Activated naive CD8-positive, alpha-beta T cell treated with anti-CD3 and anti-CD28 coated beads for 36 hours (primary cell): ENCODE data around the gene ST3GAL2. TPM values are rescaled to one million over a fixed set of nuclear protein-coding genes. Genes with fewer than 3 reads are reported as not detected.
A peak's percentile ranks its signal among the peaks of the same experiment; 100 is the strongest.
"Not testable (repeated sequence)": the region's sequence is repeated elsewhere in the genome, so short reads cannot be mapped to it uniquely, and the experiment has no call there.

Experiments
- DNase-seq: peaks from one replicate; pipeline ENCODE4 v3.0.0; 2021
- H3K27ac Mint-ChIP-seq: one replicate; pipeline ENCODE4 v1.8.0; 2022; ENCODE audit warnings: mild to moderate bottlenecking, moderate library complexity, mixed read lengths
- H3K27me3 Mint-ChIP-seq: one replicate; pipeline ENCODE4 v1.8.0; 2022; ENCODE audit warnings: mild to moderate bottlenecking, mixed read lengths
- H3K36me3 Mint-ChIP-seq: one replicate; pipeline ENCODE4 v1.8.0; 2021; ENCODE audit warnings: mild to moderate bottlenecking, mixed read lengths
- H3K4me1 Mint-ChIP-seq: one replicate; pipeline ENCODE4 v1.8.0; 2021; ENCODE audit warnings: mixed read lengths
- H3K4me3 Mint-ChIP-seq: one replicate; pipeline ENCODE4 v1.8.0; 2022; ENCODE audit warnings: mild to moderate bottlenecking, moderate library complexity, mixed read lengths
- H3K9me3 Mint-ChIP-seq: one replicate; pipeline ENCODE4 v1.8.0; 2022; ENCODE audit warnings: mixed read lengths
- total RNA-seq, 2 experiments: library from RNA; stranded (reverse); gene quantifications; one replicate each; pipeline ENCODE4 v1.2.3, GENCODE V29; 2021

ST3GAL2 gene
- total RNA-seq, 2 experiments from 2014 or later = 21.5 to 23.3 TPM

DNA sequence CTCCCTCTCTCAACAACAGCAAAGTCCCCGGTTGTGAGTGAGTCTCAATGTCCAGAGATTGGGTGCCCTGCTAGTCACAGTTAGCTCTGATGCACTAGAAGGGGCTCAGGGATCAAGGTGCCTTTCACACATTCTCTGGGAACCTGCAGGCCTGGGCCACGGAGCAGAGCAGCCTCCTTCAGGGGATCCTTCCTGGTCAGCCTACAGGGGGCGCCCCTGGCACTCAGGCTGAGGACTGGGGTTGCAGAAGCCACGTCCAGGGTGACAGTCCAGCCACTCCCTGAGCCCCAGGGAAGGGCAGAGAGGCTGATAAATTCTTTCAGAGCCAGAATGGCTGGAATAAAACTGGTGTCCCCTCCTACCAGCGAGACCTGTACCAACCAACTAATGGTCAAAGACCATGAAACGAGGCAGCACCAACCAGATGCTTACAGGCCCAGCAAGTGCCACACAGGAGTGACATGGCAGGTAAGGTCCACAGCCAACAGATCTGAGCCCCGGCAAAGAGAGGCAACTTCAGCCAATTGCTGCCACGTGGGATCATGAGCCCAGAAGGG lies 43.5 kb downstream of the ST3GAL2 start:
- no peaks in the 10 kb centered on the region for H3K27me3 Mint-ChIP-seq
- H3K27ac Mint-ChIP-seq = no peak overlapping the region
- peak; percentile 71 for DNase-seq
- peaks cover 3% of the 10 kb centered on the region for H3K4me1 Mint-ChIP-seq
- no peak overlapping the region for H3K4me3 Mint-ChIP-seq
- H3K36me3 Mint-ChIP-seq = no peaks in the 10 kb centered on the region
- H3K9me3 Mint-ChIP-seq = no peaks in the 10 kb centered on the region

DNA sequence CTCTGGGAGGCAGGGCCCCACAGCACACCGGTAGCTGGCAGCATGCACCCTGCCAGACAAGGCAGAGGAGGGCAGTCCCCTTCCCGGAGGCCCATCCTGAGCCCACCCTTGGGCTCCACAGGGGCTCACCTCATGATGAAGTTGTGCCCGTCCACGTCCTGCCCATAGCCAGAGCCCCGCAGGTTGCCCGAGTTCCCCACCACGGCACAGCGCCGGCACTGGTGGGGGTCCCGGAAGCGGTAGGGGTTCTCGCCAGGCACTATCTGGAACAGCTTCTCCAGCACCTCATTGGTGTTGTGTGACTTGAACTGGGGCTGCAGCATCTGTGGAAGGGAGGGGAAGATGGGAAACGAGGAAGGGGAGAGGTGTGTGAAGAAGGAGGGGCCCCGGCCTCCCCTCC lies 44.0 kb downstream of the ST3GAL2 start:
- Mint-ChIP-seq H3K4me1 (peaks cover 3% of the 10 kb centered on the region), H3K4me3 (no peak overlapping the region), H3K27ac (no peak overlapping the region), H3K9me3 (no peaks in the 10 kb centered on the region), H3K36me3 (no peaks in the 10 kb centered on the region), H3K27me3 (no peaks in the 10 kb centered on the region)
- DNase-seq = no peak

DNA sequence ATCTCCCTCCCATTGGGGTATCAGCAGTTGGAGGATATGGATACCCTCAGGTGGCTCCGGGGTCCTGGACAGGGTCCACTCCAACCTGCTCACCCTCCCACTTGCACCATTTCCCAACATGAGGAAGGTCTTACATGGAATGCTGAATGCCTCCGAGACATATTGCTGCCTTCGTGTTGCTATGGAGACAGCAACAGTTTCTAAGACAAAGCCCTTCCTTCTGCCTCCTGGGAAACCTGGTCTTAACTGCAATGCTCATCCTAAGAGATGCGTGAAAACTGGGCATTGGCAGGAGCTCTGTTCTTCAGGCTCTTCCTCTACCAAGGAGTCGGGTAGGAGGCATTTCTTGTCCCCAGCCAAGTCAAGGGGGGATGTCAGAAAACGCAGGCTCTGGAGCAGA lies 45.2 kb downstream of the ST3GAL2 start:
- H3K27me3 Mint-ChIP-seq = no peaks in the 10 kb centered on the region
- H3K4me1 Mint-ChIP-seq = peaks cover 3% of the 10 kb centered on the region
- H3K9me3 Mint-ChIP-seq = no peaks in the 10 kb centered on the region
- DNase-seq = no peak
- no peaks in the 10 kb centered on the region for H3K36me3 Mint-ChIP-seq
- no peak overlapping the region for H3K4me3 Mint-ChIP-seq
- H3K27ac Mint-ChIP-seq = no peak overlapping the region

DNA sequence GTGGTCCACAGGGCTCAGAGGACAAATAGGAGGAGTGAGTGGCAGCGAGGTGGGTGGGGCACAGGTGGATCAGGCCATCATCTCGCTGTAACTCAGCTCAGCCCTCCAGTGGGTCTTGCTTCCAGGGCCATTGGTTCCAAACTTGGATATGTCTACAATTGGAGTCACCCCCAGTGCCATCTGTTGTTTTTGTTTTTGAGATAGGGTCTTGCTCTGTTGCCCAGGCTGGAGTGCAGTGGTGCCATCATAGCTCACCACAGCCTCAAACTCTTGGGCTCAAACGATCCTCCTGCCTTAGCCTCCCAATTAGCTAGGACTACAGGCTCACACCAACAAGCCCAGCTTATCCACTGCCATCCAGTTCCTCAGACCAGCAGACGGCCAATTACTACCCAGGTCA lies 46.3 kb downstream of the ST3GAL2 start:
- Mint-ChIP-seq H3K4me3 (no peak overlapping the region), H3K27ac (no peak overlapping the region), H3K36me3 (no peaks in the 10 kb centered on the region), H3K4me1 (peaks cover 3% of the 10 kb centered on the region), H3K27me3 (no peaks in the 10 kb centered on the region), H3K9me3 (no peaks in the 10 kb centered on the region)
- no peak for DNase-seq

DNA sequence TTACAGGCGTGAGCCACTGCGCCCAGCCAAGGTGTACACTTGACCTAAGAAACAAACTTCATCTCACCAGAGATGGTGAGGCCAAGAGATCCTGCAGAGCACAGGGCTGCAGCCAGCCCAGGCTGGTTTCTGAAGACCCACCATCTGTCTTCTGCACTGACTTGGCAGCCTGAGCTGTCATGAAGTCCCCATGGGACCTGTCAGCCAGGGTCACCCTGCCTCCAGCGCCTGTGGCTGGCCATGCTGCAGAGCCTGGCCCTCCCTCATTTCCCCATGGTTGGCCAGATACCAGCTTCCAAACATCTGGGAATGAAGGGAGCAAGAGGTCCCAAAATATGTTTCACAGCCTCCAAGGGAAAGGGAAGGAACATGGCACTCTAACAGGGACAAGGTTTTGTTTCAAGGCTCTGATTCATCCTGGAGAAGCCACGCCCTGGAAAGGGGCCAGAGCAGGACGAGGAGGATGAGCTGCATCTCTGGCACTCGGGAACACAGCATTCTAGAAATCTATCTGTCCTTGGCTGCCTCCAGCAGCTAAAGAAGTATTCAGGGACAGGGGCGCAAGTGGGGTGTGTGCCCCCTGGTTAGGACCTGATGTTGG lies 46.9 kb downstream of the ST3GAL2 start:
- Mint-ChIP-seq H3K4me1 (peaks cover 3% of the 10 kb centered on the region), H3K9me3 (no peaks in the 10 kb centered on the region), H3K27ac (no peak overlapping the region), H3K4me3 (no peak overlapping the region), H3K27me3 (no peaks in the 10 kb centered on the region), H3K36me3 (no peaks in the 10 kb centered on the region)
- no peak for DNase-seq

DNA sequence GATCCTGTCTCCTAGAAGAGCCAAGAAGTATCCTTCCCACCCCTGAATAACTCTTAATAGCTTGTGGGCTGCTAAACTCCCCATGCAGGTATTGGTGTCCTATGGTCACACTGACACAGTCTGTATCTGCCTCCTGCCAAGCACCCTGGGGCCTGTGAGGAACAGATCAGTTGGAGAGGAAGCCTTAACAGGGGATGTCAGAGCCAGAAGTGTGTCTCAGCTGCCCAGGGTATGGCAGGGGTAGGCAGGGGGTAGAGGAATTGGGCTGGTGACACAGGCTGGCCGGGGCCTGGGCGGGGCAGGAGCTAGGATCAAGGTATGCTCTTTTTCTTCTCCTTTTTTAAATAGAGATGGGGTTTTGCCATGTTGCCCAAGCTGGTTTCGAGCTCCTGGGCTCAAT lies 47.5 kb downstream of the ST3GAL2 start:
- no peak overlapping the region for H3K4me3 Mint-ChIP-seq
- H3K4me1 Mint-ChIP-seq = peaks cover 3% of the 10 kb centered on the region
- no peaks in the 10 kb centered on the region for H3K9me3 Mint-ChIP-seq
- H3K27ac Mint-ChIP-seq = no peak overlapping the region
- no peaks in the 10 kb centered on the region for H3K27me3 Mint-ChIP-seq
- DNase-seq = no peak
- H3K36me3 Mint-ChIP-seq = no peaks in the 10 kb centered on the region

DNA sequence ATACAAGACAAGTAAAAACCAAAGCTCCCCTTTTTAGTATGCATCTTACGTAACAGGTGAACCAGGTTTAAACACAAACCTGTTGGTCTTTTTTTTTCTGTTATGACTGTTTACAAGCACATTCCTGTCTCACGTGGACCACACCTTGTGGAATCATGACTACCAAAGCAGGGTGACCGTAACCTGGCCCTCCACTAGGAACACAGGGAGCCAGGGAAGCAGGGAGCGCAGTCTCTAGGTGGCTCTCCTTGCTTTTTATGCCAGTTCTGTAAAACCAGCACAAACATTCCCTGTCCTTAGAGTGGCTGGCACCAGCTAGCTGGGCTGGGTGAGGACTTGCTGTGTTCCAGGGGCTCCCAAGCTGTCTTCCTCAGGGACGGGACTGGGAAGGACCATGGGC lies 48.1 kb downstream of the ST3GAL2 start:
- no peaks in the 10 kb centered on the region for H3K27me3 Mint-ChIP-seq
- peaks cover 3% of the 10 kb centered on the region for H3K4me1 Mint-ChIP-seq
- H3K36me3 Mint-ChIP-seq = no peaks in the 10 kb centered on the region
- H3K27ac Mint-ChIP-seq = no peak overlapping the region
- no peak for DNase-seq
- H3K4me3 Mint-ChIP-seq = no peak overlapping the region
- H3K9me3 Mint-ChIP-seq = no peaks in the 10 kb centered on the region

DNA sequence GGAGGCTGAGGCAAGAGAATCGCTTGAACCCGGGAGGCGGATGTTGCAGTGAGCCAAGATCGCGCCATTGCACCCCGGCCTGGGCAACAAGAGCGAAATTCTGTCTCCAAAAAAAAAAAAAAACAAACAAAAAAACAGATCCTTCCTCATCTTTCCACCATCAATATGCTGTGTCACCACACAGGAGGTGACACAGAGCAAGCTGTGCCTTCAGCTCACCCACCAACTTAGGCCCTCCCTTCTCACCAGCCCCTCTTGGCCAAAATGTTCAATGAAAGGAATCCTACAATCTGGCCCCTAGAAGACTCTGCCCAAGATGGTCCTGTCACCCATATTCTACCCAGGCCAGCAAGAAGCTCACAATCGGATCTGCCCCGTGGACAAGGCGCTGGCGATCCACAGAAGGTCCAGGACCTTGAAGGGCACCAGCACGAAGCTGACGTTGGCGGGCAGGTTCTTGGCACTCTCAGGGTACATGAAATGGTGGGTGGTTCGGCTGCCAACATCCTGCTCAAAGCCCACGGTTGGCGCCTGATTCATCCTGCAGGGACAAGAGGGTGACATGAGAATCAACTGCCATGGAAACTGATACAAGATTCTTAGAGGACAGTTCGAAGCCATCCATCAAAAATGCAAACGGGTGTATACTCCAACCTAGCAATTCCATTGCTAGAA lies 50.8 kb downstream of the ST3GAL2 start:
- H3K4me3 Mint-ChIP-seq = no peak overlapping the region
- no peaks in the 10 kb centered on the region for H3K27me3 Mint-ChIP-seq
- DNase-seq = no peak
- no peaks in the 10 kb centered on the region for H3K4me1 Mint-ChIP-seq
- H3K27ac Mint-ChIP-seq = no peak overlapping the region
- no peaks in the 10 kb centered on the region for H3K9me3 Mint-ChIP-seq
- no peaks in the 10 kb centered on the region for H3K36me3 Mint-ChIP-seq

DNA sequence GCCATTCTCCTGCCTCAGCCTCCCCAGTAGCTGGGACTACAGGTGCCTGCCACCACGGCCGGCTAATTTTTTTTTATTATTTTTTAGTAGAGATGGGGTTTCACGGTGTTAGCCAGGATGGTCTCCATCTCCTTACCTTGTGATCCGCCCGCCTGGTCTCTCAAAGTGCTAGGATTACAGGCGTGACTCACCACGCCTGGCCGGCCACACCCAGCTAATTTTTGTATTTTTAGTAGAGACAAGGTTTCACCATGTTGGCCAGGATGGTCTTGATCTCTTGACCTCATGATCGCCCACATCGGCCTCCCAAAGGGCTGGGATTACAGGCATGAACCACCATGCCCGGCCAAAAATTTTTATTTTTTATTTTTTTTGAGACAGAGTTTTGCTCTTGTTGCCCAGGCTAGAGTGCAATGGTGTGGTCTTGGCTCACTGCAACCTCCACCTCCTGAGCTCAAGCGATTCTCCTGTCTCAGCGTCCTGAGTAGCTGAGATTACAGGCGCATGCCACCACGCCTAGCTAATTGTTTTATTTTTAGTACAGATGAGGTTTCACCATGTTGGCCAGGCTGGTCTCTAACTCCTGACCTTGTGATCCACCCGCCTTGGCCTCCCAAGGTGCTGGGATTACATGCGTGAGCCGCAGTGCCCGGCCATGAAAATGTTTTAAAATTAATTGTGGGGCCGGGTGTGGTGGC lies 52.5 kb downstream of the ST3GAL2 start:
- not testable (repeated sequence) for H3K36me3 Mint-ChIP-seq, DNase-seq, H3K27ac Mint-ChIP-seq, H3K27me3 Mint-ChIP-seq, H3K4me3 Mint-ChIP-seq, H3K4me1 Mint-ChIP-seq, H3K9me3 Mint-ChIP-seq

DNA sequence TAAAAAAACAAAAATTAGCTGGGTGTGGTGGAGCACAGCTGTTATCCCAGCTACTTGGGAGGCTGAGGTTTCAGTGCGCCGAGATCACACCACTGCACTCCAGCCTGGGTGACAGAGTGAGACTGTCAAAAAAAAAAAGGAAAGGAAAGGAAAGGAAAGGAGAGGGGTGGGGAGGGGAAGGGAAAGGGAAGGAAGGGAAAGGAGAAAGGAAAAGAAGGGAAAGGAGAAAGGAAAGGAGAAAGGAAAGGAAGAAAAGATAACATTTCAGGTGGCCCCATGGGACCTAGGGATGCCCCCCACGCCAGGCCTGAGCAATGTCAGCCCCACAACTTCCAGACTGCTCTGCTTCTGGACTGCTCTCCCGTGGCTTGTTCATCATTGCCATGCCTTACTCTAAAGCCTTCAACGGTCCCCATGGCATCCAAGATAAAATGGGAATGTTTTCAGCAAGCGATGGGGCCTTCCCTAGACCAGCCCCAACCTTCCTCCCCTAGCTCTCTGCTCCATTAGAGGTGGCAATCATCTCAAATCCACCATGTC lies 55.4 kb downstream of the ST3GAL2 start:
- no peak for DNase-seq
- no peaks in the 10 kb centered on the region for H3K9me3 Mint-ChIP-seq
- peaks cover 9% of the 10 kb centered on the region for H3K36me3 Mint-ChIP-seq
- H3K4me1 Mint-ChIP-seq = peaks cover 11% of the 10 kb centered on the region
- peak overlapping the region; percentile 7 for H3K27ac Mint-ChIP-seq
- peaks cover 3% of the 10 kb centered on the region for H3K27me3 Mint-ChIP-seq
- no peak overlapping the region for H3K4me3 Mint-ChIP-seq

DNA sequence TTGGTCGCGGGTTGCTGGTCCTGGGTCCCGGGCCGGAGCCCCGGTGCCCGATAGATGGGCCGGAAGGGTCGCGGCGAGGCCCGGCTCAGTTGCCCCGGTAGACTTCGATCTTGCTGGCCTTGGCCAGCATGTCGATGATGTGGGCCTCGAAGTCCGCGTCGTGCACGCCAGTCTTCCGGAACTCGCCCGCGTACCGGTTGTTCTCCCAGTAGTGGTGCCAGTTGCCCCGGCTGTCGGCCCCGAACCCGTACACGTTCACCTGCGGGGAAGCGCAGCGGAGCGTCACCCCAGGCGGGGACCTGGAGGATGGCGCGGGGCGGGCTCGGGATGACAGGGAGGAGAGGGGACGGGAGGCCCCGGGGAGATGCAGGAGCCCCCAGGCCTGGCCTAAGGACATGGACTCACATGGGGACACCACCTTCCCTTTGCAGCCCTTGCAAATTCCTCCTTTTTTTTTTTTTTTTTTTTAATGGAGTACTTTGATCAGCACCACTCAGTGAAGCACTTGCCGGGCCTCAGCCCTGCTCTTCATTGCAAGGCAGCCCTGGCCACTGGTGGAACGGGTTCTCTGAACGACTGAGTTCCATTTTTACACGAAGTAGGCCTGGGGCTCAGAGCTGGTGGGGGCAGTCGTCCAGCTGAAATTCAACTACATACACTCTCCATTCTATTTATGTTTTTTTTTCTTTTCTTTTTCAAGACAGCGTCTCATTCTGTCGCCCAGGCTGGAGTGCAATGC lies 57.1 kb downstream of the ST3GAL2 start:
- H3K4me1 Mint-ChIP-seq = peaks cover 17% of the 10 kb centered on the region
- peak overlapping the region; percentile 98 for H3K27ac Mint-ChIP-seq
- peaks cover 17% of the 10 kb centered on the region for H3K36me3 Mint-ChIP-seq
- no peaks in the 10 kb centered on the region for H3K9me3 Mint-ChIP-seq
- H3K27me3 Mint-ChIP-seq = peaks cover 3% of the 10 kb centered on the region
- no peak for DNase-seq
- H3K4me3 Mint-ChIP-seq = peak overlapping the region; percentile 95

DNA sequence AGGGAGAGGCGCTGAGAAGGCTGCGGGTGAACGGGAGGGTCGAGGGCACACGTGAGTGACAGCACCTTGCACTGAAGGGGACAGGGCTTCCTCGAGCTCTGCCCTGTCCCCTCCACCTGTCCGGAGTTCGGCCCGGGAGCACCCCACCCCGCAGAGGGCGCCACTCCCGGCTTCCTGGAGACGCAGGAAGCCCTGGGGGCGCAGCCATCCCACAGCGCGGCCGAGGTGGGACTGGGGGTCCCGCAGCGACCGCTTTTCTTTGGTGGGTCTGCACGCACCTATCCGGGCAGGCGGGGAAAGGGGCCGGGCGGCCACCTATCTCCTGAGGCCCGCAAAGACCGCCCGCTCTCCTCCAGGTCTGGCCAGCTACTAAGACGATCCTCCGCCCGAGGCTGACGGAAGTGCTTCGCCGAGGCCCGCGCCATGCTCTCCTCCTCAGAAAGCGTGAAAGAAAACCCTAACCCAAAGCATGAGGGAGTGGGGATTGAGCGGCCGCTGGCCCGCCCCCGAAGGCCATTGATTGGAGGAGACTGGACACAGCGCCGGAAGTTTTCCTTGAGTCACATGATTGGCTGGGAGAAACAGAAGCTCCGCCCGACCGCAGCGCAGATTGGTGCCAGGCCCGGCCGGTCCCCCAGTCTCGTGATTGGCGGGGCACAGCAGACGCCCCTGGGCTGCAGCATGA lies 57.8 kb downstream of the ST3GAL2 start:
- Mint-ChIP-seq H3K4me1 (peaks cover 17% of the 10 kb centered on the region), H3K9me3 (no peaks in the 10 kb centered on the region), H3K27ac (peak overlapping the region; percentile 98), H3K36me3 (peaks cover 20% of the 10 kb centered on the region), H3K27me3 (peaks cover 3% of the 10 kb centered on the region), H3K4me3 (peak overlapping the region; percentile 95)
- peak; percentile 97 for DNase-seq

DNA sequence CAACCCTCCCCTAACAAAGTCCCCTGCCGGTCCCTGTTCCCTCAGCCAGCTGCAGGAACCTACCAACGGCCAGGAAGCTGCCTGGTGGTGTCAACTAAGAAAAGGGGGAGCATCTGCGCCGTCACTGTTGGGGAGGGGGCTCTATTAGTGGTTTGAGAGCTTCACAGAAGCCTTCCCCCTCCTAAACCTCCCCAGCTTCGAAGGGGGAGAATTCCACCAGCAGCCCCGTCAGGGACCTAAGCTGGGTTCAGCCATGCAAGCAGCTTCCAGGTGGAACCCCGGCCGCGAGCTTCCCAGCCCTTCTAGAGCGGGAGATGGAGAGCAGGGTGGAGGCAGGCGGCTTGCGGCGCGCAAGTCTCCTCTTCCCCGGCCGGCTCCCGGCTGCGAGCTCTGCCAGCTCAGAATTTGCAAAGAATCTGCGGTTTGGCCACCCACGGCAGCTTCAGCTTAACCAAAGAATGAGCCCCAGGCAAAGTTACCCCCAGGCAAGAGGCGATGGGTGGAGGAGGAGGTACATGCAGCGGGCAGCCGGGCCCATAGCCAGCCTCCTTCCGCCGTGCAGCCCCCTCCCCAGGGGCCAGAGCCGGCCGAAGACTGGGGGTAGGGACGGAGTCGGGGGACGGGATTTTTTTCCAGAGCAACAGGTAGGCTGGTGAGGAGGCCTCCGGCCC lies 58.5 kb downstream of the ST3GAL2 start:
- Mint-ChIP-seq H3K4me1 (peaks cover 17% of the 10 kb centered on the region), H3K27me3 (peaks cover 3% of the 10 kb centered on the region), H3K4me3 (peak overlapping the region; percentile 95), H3K27ac (peak overlapping the region; percentile 98), H3K36me3 (peaks cover 24% of the 10 kb centered on the region), H3K9me3 (no peaks in the 10 kb centered on the region)
- peak; percentile 84 for DNase-seq
